ENCODE data around the gene LCN2.

Gene LCN2

GRCh38 chr9:128191406-128192046, 42.3 kb downstream of the LCN2 start, which contains the start of gene CIZ1:
TSS of gene CIZ1 (minus strand) at chr9:128191572. CDS start at chr9:128190857, 715 bp downstream.
- Histone ChIP-seq H4K20me1 (no peaks in the 10 kb centered on the region), H3K4me1 (peaks cover 33% of the 10 kb centered on the region), H3K36me3 (peaks cover 32% of the 10 kb centered on the region), H3K9ac (peak within 1 kb of the TSS; percentile 92), H3K27me3 (no peaks in the 10 kb centered on the region), H3K4me3 (peak within 1 kb of the TSS; percentile 80), H3K9me3 (no peaks in the 10 kb centered on the region), H3K27ac (peak within 1 kb of the TSS; percentile 88), H3K4me2 (peak within 1 kb of the TSS; percentile 92)
- no peak for TF ChIP-seq Cebpa-rat (IDR thresholded peaks at IDR 0.05)

GRCh38 chr9:128192601-128193371, 43.5 kb downstream of the LCN2 start:
- H3K4me3 ChIP-seq = no peak overlapping the region; the same call in 1 of the 2 replicates
- H3K9ac ChIP-seq = no peak overlapping the region
- peaks cover 22% of the 10 kb centered on the region for H3K36me3 ChIP-seq
- H3K4me1 ChIP-seq = peaks cover 33% of the 10 kb centered on the region
- H3K27me3 ChIP-seq = no peaks in the 10 kb centered on the region
- H4K20me1 ChIP-seq = no peaks in the 10 kb centered on the region
- peak overlapping the region; percentile 92 for H3K4me2 ChIP-seq
- no peaks in the 10 kb centered on the region for H3K9me3 ChIP-seq
- TF ChIP-seq Cebpa-rat (IDR thresholded peaks at IDR 0.05) = no peak
- H3K27ac ChIP-seq = no peak overlapping the region

GRCh38 chr9:128193469-128194096, 44.3 kb downstream of the LCN2 start:
- no peak for TF ChIP-seq Cebpa-rat (IDR thresholded peaks at IDR 0.05)
- Histone ChIP-seq H3K4me2 (no peak overlapping the region), H3K9ac (no peak overlapping the region), H3K36me3 (peaks cover 16% of the 10 kb centered on the region), H3K9me3 (no peaks in the 10 kb centered on the region), H3K4me3 (no peak overlapping the region), H3K4me1 (peaks cover 28% of the 10 kb centered on the region), H3K27ac (no peak overlapping the region), H3K27me3 (no peaks in the 10 kb centered on the region), H4K20me1 (no peaks in the 10 kb centered on the region)

- Histone ChIP-seq H3K9ac (no peak overlapping the region), H3K9me3 (no peaks in the 10 kb centered on the region), H3K36me3 (no peaks in the 10 kb centered on the region), H3K4me3 (no peak overlapping the region), H3K27ac (no peak overlapping the region), H3K27me3 (no peaks in the 10 kb centered on the region), H3K4me1 (peaks cover 36% of the 10 kb centered on the region), H3K4me2 (no peak overlapping the region), H4K20me1 (no peaks in the 10 kb centered on the region)
- TF ChIP-seq Cebpa-rat (IDR thresholded peaks at IDR 0.05) = no peak
Measured at GRCh38 chr9:128201441-128202369, 52.5 kb downstream of the LCN2 start.

GRCh38 chr9:128202648-128203023, 53.4 kb downstream of the LCN2 start:
- H3K9me3 ChIP-seq = no peaks in the 10 kb centered on the region
- no peak for TF ChIP-seq Cebpa-rat (IDR thresholded peaks at IDR 0.05)
- no peaks in the 10 kb centered on the region for H3K27me3 ChIP-seq
- no peaks in the 10 kb centered on the region for H4K20me1 ChIP-seq
- peak overlapping the region; percentile 78 for H3K4me3 ChIP-seq
- no peak overlapping the region for H3K27ac ChIP-seq
- no peaks in the 10 kb centered on the region for H3K36me3 ChIP-seq
- H3K4me2 ChIP-seq = peak overlapping the region; percentile 100
- H3K4me1 ChIP-seq = peaks cover 45% of the 10 kb centered on the region
- no peak overlapping the region for H3K9ac ChIP-seq
